Activated gamma-delta T cell treated with anti-CD3 and anti-CD28 coated beads, Interleukin-2, amount 50 U/mL, for 16 hours (primary cell): ENCODE results near the gene FAM174C.

ENCODE experiments used
- DNase-seq: peaks from one replicate; pipeline ENCODE4 v3.0.0-alpha.2; 2020; ENCODE audit warnings: low read depth

The FAM174C gene

DNA sequence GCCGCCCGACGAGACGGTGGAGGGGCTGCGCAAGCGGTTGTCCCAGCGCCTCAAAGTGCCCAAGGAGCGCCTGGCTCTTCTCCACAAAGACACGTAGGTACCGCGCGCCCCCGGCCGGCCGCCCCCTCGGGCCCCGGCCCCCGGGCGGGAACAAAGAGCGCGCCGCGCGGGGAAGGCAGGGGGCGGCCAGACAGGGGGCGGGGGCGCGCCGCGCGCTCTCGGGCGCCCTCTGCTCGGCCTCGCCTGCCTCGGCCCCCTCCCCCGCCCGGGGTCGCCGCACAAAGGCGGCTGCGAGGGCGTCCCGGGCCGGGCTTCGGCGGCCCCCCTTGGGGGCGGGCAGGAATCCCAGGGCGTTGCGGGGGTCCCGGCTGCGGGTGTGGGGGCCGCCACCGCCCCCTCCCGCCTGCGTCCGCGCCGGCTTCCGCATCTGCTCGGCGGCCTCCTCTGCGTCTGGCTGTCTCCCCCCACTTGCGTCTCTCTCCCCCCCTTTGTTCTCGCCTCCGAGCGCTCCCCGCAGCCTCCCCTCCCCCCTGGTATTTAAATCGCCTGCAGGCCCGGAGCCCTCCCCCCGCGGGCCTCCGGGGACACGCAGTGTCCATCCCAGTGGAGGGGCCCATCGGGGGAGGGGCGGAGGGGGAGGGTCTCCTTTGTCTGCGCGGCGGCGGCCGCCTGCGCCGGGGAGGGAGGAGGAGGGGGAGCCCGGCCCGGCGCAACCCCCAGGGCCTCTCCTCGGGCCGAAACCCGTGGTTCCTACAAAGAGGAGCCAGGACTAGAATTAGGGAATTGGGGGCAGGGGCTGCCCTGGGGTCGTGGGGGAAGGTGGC lies 24.7 kb upstream of the FAM174C start:
- peak; percentile 43 for DNase-seq

- DNase-seq: no peak
Observed at GRCh38 chr19:1251330-1252220, 23.8 kb upstream of the FAM174C start.

DNA sequence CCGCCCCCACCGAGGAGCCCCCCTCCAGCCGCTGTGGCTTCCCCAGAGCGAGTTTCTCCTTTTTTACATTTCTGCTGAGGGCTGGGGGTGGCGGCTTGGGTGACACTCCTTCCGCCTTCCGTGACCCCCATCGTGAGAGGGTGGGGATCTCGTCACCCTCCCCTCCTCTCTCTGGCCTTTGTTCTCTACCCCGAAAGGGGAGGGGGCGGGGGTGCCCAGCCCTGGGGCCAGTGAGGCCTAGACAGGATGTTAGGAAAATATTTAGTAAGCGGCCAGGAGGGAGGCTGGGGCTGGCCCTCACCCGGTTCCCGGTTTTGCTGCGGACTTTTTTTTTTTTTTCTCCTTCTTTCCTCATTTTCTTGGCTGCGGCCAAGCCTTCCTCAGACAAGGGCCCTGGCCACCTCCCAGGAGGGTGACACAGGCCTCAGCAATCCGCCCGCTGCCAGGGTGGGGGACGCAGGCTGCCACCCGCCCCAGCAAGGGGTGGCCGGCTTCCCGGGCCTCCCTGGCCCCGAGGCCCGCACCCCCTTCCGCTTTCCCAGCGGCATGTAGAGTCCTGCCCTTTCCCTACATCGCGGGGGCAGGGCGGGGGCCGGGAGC lies 23.0 kb upstream of the FAM174C start:
- peak; percentile 65 for DNase-seq

- peak; percentile 66 for DNase-seq
Observed at GRCh38 chr19:1252821-1253513, 22.4 kb upstream of the FAM174C start.

DNA sequence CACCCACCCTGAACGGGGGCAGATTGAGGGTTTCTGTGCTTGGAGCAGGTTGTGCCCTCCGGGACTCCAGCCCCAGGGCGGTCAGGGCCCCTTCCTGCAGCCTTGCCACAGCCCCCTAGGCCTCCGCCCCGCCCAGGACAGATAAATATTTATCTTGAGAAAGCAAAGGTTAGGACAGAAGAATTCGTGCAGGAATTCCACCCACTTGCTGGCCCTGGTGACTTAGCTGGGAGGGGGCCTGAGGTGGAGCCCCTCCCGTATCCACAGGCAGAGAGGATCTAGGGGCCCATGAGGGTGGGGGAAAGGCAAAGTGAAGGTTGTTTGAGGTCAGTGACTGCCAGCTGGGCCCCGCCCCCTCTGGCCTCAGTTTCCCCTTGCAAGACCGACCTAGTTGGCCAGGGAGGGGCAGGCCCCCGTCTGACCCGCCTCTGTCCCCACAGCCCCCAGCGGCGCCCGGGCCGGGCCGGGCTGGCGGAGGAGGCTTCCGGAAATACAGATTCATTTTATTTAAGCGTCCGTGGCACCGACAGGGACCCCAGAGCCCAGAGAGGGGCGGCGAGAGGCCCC lies 21.7 kb upstream of the FAM174C start:
- no peak for DNase-seq

- DNase-seq: no peak
Observed at GRCh38 chr19:1254081-1254527, 21.2 kb upstream of the FAM174C start.

- DNase-seq: no peak
Observed at GRCh38 chr19:1254530-1255185, 20.7 kb upstream of the FAM174C start.

DNA sequence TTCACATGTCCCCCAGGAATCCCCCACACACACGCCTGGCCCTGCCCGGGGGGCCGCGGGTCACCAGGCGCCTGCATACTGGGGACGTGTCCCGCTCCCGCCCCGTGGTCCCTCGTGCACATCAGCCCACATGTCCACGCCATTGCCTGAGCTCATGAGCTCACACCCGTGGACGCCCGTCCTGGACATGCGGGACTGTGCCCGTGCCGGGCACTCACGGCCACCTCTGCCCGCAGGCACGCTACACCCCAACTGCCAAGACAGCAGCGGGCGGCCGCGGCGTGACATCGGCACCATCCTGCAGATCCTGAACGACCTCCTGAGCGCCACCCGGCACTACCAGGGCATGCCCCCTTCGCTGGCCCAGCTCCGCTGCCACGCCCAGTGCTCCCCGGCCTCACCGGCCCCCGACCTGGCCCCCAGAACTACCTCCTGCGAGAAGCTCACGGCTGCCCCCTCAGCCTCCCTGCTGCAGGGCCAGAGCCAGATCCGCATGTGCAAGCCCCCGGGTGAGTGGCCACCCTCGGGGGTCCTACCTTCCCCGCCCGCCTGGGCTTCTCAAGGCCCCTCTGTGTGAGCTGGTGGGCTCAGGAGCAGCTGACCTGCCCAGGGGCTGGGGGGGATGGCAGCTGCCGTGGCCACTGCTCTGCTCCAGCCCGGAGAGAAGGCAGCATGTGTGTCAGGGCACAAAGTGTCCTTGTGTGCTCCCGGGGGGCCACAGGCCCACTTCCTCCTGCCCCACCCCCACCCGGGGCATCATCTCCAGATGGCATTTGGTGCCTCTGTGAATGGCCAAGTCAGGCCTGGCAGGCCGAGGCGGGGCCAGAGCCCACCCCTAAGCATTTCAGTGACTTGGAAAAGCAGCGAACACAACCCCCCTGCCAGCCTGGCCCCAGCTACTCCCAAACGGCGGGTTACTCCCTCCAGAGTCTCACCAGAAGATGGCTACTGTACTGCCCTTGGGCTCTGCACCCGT lies 19.9 kb upstream of the FAM174C start:
- no peak for DNase-seq

- DNase-seq: no peak
Observed at GRCh38 chr19:1256646-1257474, 18.5 kb upstream of the FAM174C start.

DNA sequence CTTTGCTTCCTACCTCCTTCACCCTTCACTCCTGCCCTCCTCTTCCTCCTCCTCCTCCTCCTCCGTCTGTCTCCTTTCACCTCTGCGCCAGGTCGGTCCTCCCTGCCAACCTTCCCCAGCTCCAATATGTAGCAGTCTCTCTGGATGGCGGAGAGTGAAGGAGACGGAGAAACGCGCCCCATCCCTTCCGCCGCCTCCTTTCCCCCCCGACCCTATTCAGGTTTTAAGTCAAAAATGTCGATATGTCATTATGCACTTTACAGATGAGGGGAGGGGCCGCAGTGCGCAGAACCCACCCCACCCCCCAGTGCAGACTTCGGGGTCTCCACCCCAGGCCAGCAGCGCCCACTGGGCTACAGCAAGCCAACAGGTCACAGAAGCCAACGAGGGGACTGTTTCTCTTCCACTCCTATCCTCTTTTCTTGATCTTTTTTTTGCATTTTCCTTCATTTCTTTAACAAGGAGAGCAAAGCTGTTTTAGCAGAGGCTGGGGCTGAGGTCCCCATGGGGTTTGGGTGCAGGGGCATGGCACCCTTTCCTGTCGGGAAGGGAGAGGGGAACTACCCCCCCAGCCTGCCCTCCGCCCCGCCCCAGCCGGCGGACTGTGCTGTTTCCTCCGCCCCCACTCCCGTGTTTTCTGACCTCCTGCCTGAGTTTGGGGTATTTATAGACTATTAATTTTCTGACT lies 17.7 kb upstream of the FAM174C start:
- no peak for DNase-seq

GRCh38 chr19:1258163-1258492 lies 17.2 kb upstream of the FAM174C start:
- DNase-seq: no peak

DNA sequence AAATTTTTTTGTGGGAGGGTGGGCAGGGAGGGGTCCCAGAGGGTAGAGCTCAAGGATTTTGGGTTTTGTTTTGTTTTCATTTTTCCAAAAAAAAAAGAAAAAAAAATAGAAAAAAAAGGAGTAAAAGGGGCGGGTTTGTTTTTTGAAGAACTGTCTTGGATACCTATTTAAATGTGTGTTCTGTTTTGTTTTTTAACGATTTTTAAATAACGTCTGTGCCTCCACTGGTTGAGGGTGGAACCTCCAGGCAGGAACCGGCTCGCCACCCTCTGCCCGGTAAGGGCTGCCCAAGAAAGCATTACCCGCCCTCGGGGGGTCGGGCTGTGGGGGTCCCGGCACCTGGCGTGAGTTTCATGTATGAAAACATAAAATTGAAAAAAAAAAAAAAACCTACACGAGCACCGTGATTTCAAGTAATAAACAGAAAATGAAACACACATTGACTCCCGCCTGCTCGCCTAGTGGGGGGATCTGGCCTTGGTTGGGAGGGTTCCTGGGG lies 16.6 kb upstream of the FAM174C start:
- DNase-seq: no peak

- peak; percentile 53 for DNase-seq
Observed at GRCh38 chr19:1259206-1259875, 16.0 kb upstream of the FAM174C start.

DNA sequence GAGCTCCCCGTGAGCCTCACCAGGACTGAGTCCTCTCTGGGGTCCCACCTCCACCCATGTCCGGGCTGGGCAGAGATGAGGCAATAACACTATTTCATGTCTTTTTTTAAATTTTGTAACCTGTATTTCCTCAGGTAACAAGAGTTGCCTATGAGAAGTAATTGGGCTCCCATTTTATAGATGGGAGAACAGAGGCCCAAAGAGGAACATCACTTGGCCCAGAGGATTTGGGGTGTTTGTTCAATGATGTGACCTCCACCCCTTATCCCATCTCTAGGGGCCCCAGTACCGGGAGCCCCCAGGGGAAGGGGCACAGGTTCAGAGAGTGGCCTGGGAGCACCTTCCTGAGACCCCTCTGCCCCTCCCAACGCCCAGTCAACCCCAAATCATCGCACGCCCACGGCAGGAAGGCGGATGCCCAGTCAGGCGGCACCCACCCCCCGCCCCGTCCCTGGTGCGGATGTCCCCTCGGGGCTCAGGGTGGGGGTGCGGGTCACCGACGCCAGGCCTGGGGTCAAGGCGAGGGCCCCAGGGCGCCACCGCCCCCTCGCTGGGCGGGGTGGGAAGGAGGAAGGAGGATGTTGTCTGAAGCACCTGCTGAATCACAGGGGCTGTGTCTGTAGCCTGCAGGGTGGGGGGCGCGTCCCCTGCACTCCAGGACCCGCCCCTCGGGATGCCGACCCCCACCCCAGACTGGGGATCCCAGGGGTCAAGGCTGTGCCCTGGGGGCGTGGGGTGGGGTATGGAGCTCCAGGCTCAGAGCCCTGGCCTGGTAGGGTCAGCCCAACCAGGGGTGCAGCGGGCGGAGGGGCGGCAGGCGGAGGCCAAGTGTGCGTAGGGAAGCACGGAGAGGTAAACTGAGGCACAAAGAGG lies 15.2 kb upstream of the FAM174C start:
- DNase-seq: peak; percentile 42

DNA sequence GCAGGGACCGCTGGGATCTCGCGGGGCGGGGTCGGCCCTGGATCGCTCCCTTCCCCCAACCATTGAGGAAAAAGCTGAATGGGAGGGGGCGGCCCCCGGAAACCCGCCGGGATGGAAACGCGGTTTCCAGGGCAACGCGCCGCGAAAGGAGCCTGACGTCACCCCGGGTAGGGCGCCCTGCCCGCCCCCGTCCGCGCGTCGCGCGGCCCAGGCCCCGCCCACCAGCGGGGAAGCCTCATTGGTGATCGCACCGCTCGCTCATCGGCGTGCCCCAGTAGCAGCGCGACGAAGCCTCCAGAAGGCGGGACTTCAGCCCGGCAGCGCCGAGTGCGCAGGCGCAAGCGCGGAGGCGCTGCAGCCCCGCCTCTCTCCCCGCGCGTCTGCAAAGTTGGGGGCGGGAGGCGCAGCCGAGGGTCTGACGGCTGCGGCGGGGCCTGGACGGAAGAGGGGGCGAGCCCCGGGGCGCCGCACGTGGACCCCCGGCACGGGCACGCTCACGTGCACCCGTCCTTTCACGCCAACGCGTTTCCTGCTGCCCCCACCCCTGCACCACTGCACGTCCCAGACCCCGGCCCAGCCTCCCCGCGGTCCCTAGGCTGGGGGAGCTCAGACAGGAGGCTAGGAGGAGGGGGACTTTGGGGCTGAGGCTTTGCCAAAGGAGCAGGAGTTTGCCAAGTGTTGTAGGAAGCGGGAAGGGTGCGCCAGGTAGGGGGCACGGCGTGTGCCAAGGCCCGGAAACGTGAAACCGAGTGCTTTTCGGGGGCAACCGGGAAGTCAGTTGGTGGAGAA lies 14.4 kb upstream of the FAM174C start:
- peak; percentile 92 for DNase-seq

GRCh38 chr19:1261538-1261797 lies 13.9 kb upstream of the FAM174C start:
- DNase-seq: no peak
